Stimulated activated CD4-positive, alpha-beta T cell treated with anti-CD3 and anti-CD28 coated beads, TNF-alpha, amount 100 ng/mL, for 4 hours (primary cell): ENCODE data around the gene SEC31A.
"Not testable (repeated sequence)": the region's sequence is repeated elsewhere in the genome, so short reads cannot be mapped to it uniquely, and the experiment has no call there.

ENCODE experiments used
- DNase-seq, 3 experiments: peaks; one replicate each; pipeline ENCODE4 v3.0.0-alpha.2; 2020; ENCODE audit warnings: low read depth in 3 of 3

Gene SEC31A

DNA sequence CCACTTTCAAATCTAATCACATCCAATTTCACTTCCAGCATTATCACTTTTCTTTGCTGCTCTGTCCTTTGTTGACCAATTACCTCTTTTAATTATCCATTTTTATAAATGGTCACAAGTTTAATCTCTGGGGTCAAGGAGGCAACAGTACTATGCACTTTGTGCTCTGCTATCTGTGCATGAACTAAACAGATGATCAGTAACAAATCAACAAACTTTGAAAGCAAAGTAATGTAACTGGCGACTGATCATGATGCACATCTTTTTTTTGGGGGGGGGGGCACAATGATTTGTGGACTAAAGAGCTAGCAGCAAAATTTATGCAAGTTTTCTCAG lies 1.5 kb upstream of the SEC31A start:
- DNase-seq = no peak

DNA sequence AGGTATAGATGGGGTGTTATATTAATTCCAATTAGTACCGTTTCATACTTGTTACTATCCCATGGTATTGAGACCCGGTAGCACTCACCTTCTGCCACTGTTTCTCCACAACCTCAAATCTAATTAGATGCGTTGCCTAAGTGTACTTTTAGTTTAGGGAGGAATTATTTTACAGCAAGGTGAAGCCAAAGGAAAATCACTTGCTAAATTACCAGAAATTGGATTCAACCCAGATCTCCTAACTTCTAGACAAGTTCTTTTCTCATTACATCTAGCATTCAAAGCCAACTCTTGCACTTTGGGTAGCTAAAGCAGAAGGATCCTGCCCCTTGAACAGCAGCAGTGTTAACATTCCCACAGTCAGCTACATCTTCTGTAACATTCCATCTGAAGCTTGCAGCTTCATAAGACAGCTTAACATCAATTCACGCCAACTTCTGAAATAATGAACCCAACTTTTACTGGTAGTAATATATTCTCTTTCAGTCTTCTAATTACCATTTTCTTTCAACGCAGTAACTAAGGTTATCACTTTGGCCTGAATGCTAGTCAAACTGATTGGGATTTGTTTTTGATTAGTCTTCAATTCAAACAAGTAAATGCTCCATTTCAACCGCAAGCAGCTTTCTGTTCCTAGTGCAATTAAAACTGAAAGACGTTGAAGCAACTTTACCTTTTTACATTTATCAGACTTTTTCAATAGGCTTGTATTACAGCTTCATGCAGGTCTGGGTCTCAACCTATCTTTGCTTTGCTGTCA lies 934 bp upstream of the SEC31A start:
- DNase-seq = no peak

DNA sequence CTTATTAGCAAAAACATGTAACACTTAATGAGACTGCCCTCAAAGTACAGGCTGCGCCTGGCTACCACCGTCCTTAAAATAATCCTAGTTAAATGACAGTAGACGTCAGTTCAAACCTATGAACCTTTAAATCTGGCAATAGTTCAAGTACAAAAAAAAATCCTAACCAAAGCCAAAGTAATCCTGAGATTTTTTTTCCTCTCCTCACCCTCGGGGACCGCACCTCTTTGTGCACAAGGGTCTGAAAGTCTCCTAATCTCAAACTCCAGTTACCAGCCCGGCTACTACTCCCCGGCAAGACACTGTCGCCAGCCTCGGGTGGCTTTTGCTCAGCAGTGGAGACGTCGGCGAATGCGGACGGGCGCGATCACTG lies 439 bp downstream of the SEC31A start:
- DNase-seq = no peak

DNA sequence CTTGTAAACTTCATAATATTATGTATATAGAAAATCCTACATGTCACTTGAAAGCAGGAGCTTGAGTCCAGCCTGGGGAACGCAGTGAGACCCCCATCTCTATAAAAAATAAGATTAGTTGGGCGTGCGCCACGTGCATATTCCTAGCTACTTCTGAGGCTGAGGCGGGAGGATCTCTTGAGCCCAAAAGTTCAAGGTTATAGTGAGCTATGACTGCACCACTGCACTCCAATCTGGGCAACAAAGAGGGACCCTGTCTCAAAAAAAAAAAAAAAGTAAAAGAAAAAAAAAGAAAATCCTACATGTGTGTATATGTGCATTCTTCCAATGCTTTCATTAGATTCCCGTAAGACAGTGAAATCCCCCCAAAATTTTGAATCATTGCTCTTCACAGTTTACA lies 1.7 kb downstream of the SEC31A start:
- DNase-seq = no peak

DNA sequence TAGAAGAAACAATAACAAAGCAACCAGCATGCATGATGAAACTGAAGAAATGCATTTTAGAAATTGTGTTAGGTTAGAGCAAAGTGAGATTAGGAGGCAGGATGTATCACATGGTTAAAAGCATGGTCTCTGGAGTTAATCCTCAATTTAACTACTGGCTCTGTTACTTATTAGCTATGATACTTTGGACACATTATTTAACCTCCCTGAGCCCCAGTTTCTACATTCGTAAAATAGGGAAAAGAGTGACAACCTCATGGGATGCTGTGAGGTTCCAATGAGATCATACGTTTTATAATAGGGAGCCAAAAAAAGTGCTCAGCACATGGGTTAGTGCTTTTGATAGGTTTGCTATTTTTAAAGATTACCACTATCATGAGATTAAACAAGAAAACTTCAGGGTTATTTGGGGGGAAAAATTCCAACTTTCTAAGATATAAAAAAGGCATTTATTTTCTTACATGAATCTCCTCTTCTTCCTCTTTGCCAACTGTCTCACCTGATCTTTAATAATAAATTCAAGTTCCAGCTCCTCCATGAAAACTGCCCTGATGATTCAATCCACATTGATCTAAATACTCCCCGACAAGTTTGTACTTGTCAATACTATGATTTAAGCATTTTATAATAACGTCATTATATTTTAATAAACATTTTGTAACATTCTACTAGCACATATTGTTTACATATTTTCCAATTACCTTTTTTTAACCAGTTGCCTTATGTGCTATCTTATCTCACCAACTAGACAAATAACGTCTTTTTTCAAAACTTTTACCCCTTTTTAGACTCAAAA lies 4.6 kb downstream of the SEC31A start:
- no peak for DNase-seq

DNA sequence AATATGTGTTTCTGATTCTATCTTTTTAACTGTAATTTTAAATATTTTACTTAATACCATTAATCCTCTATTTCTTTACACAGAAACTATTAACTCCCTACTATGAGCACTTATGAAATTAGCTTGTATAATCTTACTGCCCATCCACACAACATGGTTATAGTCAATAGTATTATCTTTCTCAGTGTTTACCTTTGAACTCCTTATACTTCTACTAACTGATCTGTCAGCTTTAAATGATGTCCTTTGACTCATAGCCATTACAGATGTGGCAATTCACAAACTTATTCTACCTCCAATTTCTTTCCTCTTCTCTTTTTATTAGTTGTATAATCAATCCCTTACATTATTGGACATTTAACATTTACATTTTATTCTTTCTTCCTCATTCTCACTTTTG lies 5.5 kb downstream of the SEC31A start:
- DNase-seq = no peak

DNA sequence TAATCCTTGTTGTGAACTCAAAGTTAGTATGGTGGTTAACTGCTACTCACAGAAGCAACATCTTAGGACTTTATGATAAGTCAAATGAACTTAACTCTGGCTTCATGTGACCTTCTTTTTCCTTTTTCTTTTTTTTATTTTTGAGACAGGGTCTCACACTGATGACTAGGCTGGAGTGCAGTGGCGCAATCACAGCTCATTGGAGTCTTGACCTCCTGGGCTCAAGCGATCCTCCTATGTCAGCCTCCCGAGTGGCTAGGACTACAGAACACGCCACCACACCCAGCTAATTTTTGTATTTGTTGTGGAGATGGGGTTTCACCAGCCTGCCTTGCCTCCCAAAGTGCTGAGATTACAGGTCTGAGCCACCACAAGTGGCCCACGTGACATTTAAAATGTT lies 22.4 kb downstream of the SEC31A start:
- DNase-seq = no peak

DNA sequence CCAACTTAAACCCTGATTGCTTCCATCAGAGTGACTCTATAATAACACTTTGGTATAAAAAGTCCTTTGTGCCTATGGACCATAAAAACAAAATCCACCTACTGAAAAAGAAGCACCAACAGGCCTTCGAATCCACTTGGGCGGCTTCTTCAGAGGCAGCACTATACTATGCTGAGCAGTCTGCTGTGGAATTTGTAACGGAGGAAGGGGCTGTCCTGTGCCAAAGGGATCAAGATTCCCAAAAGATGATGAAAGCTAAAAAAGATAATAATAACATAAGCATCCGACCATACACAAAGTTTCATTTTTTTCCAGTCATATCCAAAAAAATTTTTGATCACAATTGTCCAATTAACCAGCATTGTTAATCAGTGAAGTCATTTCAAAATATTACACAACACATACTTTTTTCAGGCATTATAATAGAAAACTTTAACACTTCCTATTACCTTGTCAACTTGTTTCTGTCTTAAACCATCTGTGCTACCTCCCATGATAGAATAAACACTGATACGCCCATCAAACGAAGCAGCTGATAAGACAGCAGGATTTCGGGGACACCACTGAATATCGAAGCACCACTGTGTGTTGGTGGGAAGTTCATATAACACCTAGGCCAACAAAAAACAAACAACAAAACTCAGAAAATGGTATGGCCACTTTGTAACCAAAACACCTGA lies 24.1 kb downstream of the SEC31A start:
- no peak for DNase-seq

DNA sequence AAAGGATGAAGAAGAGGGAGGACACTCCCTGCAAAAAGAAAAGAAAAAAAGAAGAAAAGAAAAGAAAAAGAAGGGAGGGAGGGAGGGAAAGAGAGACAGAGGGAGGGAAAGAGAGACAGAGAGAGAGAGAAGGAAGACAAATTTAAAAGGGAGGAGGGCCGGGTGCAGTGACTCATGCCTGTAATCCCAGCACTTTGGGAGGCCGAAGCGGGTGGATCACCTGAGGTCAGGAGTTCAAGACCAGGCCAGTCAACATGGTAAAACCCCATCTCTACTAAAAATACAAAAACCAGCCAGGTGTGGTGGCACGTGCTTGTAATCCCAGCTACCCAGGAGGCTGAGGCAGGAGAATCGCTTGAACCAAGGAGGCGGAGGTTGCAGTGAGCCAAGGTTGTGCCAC lies 24.9 kb downstream of the SEC31A start:
- DNase-seq = not testable (repeated sequence)

DNA sequence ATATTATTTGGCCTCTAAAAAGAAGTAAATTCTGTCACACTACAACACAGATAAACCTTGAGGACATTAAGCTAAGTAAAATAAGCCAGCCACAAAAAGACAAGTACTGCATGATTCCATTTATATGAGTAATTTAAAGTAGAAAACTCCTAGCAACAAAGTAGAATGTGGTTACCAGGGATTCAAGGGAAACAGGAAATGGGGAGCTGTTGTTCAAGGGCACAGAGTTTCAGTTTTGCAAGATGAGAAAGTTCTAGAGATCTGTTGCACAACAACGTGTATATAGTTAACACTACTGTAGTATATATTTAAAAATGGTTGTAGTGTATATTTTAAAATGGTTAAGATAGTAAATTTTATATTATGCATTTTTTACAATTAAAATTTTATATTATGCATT lies 25.4 kb downstream of the SEC31A start:
- DNase-seq = no peak

DNA sequence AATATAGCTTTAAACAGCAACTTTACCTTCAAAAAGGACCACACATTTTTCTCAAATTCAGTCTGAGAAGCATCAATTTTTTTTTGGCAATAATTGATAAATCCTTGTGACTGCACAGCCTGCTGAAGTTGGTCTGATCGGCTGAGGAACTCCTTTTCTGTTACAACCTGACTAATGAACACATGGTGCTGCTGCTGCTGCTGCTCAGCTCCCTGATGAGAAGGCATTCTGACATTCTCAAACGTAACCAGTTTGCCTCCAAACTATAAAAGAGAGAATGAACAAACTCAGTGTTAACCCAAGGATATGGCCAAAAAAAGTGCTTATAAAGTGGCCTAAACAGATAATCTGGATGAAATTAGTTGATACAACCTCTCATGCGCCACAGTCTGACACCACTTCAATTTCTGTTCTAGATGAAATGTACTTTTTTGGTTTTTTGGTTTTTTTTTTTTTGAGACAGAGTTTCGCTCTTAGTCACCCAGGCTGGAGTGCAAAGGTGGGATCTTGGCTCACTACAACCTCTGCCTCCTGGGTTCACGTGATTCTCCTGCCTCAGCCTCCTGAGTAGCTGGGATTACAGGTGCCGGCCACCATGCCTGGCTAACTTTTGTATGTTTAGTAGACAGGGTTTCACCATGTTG lies 26.5 kb downstream of the SEC31A start:
- no peak for DNase-seq

DNA sequence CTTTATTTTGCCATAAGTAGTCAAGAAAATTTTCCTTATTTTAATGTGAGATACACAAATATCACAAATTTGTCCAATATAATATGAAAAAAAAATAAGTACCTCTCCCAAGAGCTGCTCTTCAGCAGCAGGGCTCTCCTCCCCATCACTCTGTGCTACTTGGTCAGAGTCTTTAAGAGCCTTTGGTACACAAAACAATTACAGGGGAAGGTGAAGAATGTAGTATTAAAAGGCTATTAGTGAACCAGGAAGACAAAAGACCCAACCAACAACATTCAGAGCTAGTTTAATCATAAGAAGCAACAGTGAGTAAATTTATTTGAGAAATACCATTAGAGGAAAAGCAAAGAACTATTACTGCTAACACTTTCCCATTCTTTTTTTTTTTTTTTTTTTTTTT lies 29.4 kb downstream of the SEC31A start:
- no peak for DNase-seq

DNA sequence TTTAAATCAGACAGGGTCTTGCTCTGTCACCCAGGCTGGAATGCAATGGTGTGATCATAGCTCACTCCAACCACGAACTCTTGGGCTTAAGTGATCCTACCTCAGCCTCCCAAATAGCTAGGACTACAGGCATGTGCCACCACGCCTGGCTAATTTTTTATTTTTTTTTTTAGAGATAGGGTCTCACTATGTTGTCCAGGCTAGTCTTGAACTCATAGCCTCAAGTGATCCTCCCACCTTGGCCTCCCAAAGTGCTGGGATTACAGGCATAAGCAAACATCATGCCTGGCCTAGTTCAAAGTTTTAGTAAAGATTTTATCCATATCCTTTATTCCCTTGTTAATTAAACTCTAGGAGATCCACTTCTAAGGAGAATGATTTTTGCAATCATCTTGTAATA lies 30.5 kb downstream of the SEC31A start:
- not testable (repeated sequence) for DNase-seq

DNA sequence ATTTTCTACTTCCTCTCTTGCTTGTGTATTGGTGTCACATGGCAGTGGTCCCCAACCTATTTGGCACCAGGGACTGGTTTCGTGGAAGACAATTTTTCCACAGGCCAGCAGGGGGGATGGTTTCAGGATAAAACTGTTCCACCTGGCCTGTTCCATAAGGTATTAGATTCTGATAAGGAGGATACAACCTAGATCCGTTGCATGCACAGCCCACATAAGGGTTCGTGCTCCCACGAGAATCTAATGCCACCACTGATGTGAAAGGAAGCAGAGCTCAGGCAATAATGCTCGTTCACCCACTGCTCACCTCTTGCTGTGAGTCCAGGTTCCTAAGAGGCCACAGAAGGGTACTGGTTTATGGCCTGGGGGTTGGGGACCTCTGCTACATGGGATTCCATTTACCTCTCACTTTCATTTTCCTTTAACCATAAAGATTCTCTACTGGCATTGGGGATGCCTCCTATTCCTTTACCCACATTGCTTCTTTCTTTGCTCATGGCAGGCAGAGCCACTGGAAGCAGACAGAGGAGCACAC lies 38.1 kb downstream of the SEC31A start:
- no peak for DNase-seq

DNA sequence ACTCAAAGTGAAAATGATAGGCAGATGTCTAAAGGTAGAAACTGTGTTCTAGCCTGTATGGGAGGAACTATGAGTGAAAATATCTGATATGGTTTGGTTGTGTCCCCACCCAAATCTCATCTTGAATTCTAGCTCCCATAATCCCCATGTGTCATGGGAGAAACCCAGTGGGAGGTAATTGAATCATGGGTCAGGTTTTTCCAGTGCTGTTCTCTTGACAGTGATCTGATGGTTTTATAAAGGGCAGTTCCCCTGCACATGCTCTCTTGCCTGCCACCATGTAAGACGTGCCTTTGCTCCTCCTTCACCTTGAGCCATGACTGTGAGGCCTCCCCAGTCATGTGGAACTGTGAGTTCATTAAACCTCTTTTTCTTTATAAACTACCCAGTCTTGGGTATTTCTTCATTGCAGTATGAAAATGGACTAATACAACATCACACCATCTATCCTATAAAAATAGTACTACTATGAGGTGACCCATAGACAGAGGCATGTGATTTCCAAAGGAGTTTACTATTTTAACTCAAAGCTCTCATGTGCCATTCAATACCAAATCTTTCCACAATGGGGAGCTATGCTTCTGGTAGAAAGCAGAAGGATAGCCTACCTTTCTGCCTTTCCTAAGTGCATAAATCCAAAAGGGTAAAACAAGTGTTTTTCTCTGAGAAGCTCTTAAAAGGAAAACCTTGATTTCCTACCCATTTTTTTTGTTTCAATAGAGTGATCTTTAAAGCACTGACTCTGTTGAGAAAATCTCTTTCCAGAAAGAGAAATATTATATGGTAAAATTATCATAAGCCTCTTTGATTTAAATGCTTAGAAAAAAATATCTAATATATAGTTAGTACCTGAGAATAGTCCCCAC lies 38.8 kb downstream of the SEC31A start:
- DNase-seq = no peak

DNA sequence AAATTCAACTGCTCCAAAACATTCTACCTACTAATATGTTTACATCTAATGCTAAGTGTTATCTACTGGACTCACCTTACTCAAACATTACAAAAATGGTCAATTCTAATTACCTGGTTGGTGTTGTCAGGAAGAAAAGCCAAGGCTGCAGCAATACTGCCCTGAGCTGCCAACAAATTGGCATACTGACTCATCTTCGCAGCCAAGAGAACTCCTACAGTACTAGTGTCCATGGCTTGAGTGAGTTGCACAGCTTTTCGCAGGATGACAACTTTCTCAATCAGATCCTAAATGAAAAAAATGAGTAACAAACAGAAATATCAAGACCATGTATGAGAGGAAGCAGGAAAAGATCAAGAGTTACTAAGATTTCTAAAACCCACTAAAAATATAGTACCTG lies 39.6 kb downstream of the SEC31A start:
- DNase-seq = no peak

DNA sequence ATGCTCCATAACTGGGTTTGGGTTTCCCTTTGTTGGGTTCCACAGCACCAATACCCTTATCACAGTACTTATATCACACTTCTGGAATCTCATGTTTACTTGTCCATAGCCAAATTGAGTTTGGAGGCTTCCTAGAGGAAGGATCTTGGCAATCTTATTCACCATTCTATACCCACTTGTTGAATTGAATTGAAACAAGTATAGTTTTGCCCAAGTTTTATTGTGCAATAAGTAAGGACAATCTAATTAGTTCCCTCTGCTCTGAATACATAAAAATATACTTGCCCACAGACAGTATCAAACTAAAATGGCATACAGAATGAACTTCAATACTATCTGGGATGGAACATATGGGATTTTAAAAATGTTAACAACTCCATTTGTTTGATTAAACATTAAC lies 40.3 kb downstream of the SEC31A start:
- DNase-seq = no peak

DNA sequence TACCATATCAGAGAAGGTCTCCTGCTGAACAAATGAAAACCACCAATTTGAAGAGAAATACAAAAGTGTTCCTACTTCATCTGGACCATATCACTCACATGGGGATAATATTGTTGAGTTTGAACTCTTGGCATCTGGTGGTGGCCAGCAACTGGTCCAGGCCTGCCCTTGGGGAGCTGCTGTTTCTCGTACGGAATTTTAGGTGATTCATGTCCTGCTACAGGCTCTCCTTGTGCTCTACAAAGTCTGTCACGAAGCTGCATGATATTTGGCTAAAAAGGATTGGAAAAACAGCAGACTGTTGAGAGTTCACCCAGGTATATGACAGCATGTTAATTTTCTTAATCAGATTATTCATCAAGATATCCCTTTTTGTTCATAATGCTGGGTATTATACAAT lies 42.2 kb downstream of the SEC31A start:
- no peak for DNase-seq

DNA sequence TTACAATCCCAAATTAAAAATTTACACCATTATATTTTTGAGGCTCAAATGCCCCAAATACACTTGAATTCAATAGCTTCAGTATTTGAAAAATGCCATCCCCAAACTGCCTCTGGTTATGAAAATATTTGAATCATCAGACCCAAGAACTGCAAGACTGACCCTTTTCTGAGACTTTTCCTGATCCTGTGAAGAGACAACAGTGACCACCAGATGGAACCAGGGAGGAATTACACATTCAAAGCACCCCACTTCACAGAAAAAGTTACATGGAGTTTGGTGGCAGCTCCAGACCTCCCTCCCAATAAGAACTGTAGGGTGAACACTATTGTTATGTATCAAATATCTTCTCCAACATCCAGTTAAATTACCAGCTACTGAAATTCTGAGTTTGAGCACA lies 48.4 kb downstream of the SEC31A start:
- DNase-seq = no peak

DNA sequence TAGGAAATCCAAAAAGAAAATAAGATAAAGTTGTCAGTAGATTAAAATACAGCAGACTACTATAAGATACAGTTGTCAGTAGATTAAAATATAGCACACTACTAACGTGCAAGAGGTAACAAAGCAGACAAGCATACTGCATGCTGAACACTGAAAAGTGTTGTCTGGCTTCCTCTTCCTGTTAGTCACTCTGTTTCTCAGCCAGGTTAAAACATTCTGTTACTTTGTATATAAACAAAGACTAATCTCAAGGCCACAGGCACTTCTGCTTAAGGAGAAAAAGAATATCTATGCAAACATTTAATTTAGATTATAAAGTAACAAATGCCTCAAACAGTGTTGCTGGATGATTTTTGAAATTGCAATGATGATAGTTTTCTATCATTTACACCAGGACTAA lies 51.3 kb downstream of the SEC31A start:
- no peak for DNase-seq

DNA sequence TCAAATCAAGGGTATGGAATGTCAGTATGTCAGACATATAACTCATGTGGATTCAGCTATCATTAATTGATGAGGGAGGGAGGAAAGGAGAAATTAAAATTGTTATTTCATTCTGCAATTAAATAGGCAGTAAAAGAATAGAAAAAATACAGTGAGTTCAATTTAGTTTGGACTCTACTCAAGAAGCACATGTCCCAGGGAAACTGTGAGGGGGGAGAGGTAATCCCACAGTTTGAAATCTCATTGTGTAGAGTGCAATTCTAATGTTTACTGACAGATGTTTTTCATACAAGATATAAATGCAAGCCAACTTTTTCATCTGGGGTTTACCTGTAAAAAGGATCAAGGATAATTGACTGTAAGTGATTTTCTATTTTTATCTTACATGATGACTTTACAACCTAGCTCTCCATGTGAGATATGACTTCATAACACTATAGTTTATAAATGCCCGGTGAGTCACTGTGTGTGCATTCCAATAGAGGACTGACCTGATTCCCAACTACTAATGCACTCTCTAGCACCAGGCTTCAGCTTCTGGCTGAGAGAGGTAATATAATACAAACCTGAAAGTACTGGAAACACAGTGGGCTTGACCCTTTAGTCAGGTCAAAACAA lies 57.1 kb downstream of the SEC31A start:
- DNase-seq = no peak
